ENCODE data around the gene KCNA3. TPM values are rescaled to one million over a fixed set of nuclear protein-coding genes. Genes with fewer than 3 reads are reported as not detected.

The KCNA3 gene
- total and polyA plus RNA-seq, 2 of the 8 experiments (the other 6 are each of a cell fraction or from before 2014, with no cell fraction given), result 0.95 to 1.1 TPM

- TF ChIP-seq ZNF274 (IDR thresholded peaks at IDR 0.05; ENCODE audit: borderline replicate concordance, extremely low read depth, low read length) (no peak), EP300 (IDR thresholded peaks at IDR 0.05; ENCODE audit: borderline replicate concordance in 1 of 2, low read depth in 2 of 2, low read length in 2 of 2) (no peak), CHD1 (IDR thresholded peaks at IDR 0.05; ENCODE audit: low read depth, low read length) (no peak)
These were observed 40.1 kb downstream of the KCNA3 start (continued) for GRCh38 chr1:110634455-110635311.
